A375 (cell line): ENCODE results near the gene SPOCK1. TPM values are rescaled to one million over a fixed set of nuclear protein-coding genes. Genes with fewer than 3 reads are reported as not detected.

Experiments used
- small RNA-seq: library from RNA; depleted of rRNA; stranded (forward); fragments of <200 nt; gene quantifications from one replicate; pipeline ENCODE3, GENCODE V24; 2014
- total RNA-seq: library from RNA; depleted of rRNA; stranded (reverse); fragments of >200 nt; shearing (Covaris generic); gene quantifications from 2 replicates; pipeline ENCODE4 v1.2.3, GENCODE V29; 2014; rRNA removed

The SPOCK1 gene
- total RNA-seq, result 71.0 and 84.4 TPM in 2 replicates

DNA sequence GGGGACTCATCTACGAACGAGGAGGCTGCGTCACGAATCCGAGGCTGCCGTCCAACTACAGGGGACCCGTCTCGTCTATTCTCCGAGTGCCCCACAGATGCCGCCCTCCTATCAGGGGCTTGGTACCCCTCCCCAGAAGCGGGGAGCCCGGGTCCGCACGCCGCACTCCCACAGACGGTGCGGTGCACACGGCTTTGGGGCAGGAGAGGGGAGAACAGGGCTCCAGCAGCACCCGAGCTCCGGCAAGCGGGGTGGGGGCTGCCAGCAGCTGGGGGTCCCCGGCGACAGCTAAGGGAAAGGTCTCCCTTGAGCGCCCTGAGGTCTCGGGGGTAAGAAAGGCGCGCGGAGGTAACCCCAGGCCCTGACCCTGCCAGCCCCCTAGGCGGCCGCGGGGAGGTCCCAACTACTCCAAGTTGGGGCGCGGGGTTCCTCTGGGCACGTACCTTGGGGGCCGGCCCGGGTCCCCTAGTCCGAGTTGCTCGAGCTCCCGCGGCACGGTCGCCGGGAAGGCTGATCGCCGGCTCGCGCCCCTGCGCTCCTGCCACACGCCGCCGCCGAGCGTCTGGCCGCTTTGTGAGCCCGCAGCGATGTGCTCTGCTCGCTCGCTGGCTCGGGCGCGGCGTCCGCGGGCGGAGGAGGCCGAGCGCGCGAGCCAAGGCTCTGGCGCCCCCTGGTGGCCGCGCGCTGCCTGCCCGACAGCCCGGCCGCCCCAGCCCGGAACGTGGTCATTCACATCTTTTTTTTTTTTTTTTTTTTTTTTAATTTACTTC lies at the start of gene SPOCK1:
Gene SPOCK1 (minus strand): TSS at position 591 of the 770 bp plus-strand sequence.

Small RNAs within 50 kb of the gene (small RNA-seq; reads per million reads assigned to genes)
- not detected for gene RNA5SP193

Other genes starting within 250 kb of the SPOCK1 start
- gene KLHL3, start 236.8 kb upstream of the SPOCK1 start, total RNA-seq, result 2.0 and 2.8 TPM in 2 replicates